Measurements from ENCODE around the gene RNU4-1.
"Not testable (repeated sequence)": the region's sequence is repeated elsewhere in the genome, so short reads cannot be mapped to it uniquely, and the experiment has no call there.

GRCh38 chr12:120246705-120247104, 46.3 kb downstream of the RNU4-1 start:
- TF ChIP-seq ZNF211 (tag by site-specific recombination; IDR thresholded peaks at IDR 0.05; ENCODE audit: low read depth); MEIS1 (CRISPR knock-in tag; IDR thresholded peaks at IDR 0.05; ENCODE audit: borderline replicate concordance); ZNF580 (tag by site-specific recombination; IDR thresholded peaks at IDR 0.05); ZNF768 (tag by site-specific recombination; IDR thresholded peaks at IDR 0.05); ZSCAN16 (tag by site-specific recombination; IDR thresholded peaks at IDR 0.05); ZNF341 (tag by site-specific recombination; IDR thresholded peaks at IDR 0.05; ENCODE audit: low read depth); CTCF (tag by site-specific recombination; IDR thresholded peaks at IDR 0.05); ZNF544 (tag by site-specific recombination; IDR thresholded peaks at IDR 0.05); ZFP37 (tag by site-specific recombination; IDR thresholded peaks at IDR 0.05); ZBTB8A (tag by site-specific recombination; IDR thresholded peaks at IDR 0.05); ZBTB6 (tag by site-specific recombination; IDR thresholded peaks at IDR 0.05); SETDB1 (IDR thresholded peaks at IDR 0.05; ENCODE audit: insufficient read length, low read length); ZBTB1 (tag by site-specific recombination; IDR thresholded peaks at IDR 0.05); ZNF24 (tag by site-specific recombination; IDR thresholded peaks at IDR 0.05): not testable (repeated sequence)
